Skeletal muscle tissue (tissue), 4 donors: ENCODE measurements around the gene ICA1L. TPM values are rescaled to one million over a fixed set of nuclear protein-coding genes. Genes with fewer than 3 reads are reported as not detected.
A peak's percentile ranks its signal among the peaks of the same experiment; 100 is the strongest.
"Not testable (repeated sequence)": the region's sequence is repeated elsewhere in the genome, so short reads cannot be mapped to it uniquely, and the experiment has no call there.

Experiments
- H3K27ac ChIP-seq: one replicate; pipeline ENCODE4 v1.7.0; 2013; ENCODE audit warnings: mild to moderate bottlenecking, low read depth, low read length, inconsistent platforms
- H3K27me3 ChIP-seq, 3 donors: one replicate each; pipeline ENCODE4 v1.7.0; 2013; ENCODE audit warnings: low read length in 3 of 3; ENCODE audit not compliant: control insufficient read depth in 3 of 3, insufficient read depth in 3 of 3
- H3K36me3 ChIP-seq, 3 donors: one replicate each; pipeline ENCODE4 v1.7.0; 2013; ENCODE audit warnings: low read length in 3 of 3; ENCODE audit not compliant: control insufficient read depth in 3 of 3, insufficient read depth in 3 of 3
- H3K4me1 ChIP-seq, 3 donors: one replicate each; pipeline ENCODE4 v1.7.0; 2013; ENCODE audit warnings: low read length in 3 of 3, mild to moderate bottlenecking in 3 of 3; ENCODE audit not compliant: control insufficient read depth in 3 of 3, insufficient read depth in 3 of 3
- H3K4me3 ChIP-seq, 3 donors: one replicate each; pipeline ENCODE4 v1.7.0; 2013; ENCODE audit warnings: low read length in 3 of 3
- H3K9ac ChIP-seq, 3 donors: one replicate each; pipeline ENCODE4 v1.7.0; 2013; ENCODE audit warnings: low read length in 3 of 3, mild to moderate bottlenecking in 3 of 3, moderate library complexity in 2 of 3, low read depth in 1 of 3
- H3K9me3 ChIP-seq, 3 donors: one replicate each; pipeline ENCODE4 v1.7.0; 2013; ENCODE audit warnings: low read length in 3 of 3; ENCODE audit not compliant: control insufficient read depth in 3 of 3
- total RNA-seq: library from RNA; depleted of rRNA; stranded (reverse); fragments of >200 nt; gene quantifications from one replicate; pipeline ENCODE4 v1.2.3, GENCODE V29; 2014
- donor health status: Osteomylitis.

Gene ICA1L
- total RNA-seq, 1 donor from 2014 or later, result 9.9 TPM

- Histone ChIP-seq H3K27me3 (no peaks in the 10 kb centered on the region), H3K27ac (no peak overlapping the region), H3K9ac (no peak overlapping the region), H3K4me3 (no peak overlapping the region), H3K9me3 (no peaks in the 10 kb centered on the region), H3K36me3 (peaks cover 0 to 2% (median 0%) of the 10 kb centered on the region in 3 donors), H3K4me1 (peaks cover 7 to 15% (median 9%) of the 10 kb centered on the region in 3 donors)
These were observed 36.6 kb upstream of the ICA1L start for GRCh38 chr2:202908186-202908585.

GRCh38 chr2:202905507-202905906 is 33.9 kb upstream of the ICA1L start:
- H3K9me3 ChIP-seq, H3K4me3 ChIP-seq, H3K27me3 ChIP-seq, H3K9ac ChIP-seq, H3K27ac ChIP-seq, H3K4me1 ChIP-seq, H3K36me3 ChIP-seq: not testable (repeated sequence)

- H3K36me3 ChIP-seq, result peaks cover 9 to 32% (median 31%) of the 10 kb centered on the region in 3 donors
These were observed 13.6 kb upstream of the ICA1L start for GRCh38 chr2:202885190-202885589.

GRCh38 chr2:202883987-202884675 is 12.6 kb upstream of the ICA1L start:
- Histone ChIP-seq H3K27ac (no peak overlapping the region), H3K9me3 (no peaks in the 10 kb centered on the region), H3K9ac (no peak overlapping the region), H3K4me1 (peaks cover 4 to 6% (median 6%) of the 10 kb centered on the region in 3 donors), H3K27me3 (no peaks in the 10 kb centered on the region), H3K36me3 (peaks cover 5 to 25% (median 23%) of the 10 kb centered on the region in 3 donors), H3K4me3 (no peak overlapping the region)

More at GRCh38 chr2:202885190-202885589, 13.6 kb upstream of the ICA1L start:
- Histone ChIP-seq H3K4me1 (peaks cover 4 to 6% (median 6%) of the 10 kb centered on the region in 3 donors), H3K27ac (peak overlapping the region; percentile 76), H3K9me3 (no peaks in the 10 kb centered on the region), H3K9ac (peak overlapping the region; percentile 13 to 63 (median 23)), H3K27me3 (no peaks in the 10 kb centered on the region), H3K4me3 (peak overlapping the region in 1 of 3 donors; percentile 2)

- H3K9me3 ChIP-seq, result no peaks in the 10 kb centered on the region
- peaks cover 4 to 6% (median 6%) of the 10 kb centered on the region in 3 donors for H3K4me1 ChIP-seq
- H3K27ac ChIP-seq, result no peak overlapping the region
- H3K9ac ChIP-seq, result no peak overlapping the region
- peaks cover 5 to 25% (median 23%) of the 10 kb centered on the region in 3 donors for H3K36me3 ChIP-seq
- H3K4me3 ChIP-seq, result no peak overlapping the region
- no peaks in the 10 kb centered on the region for H3K27me3 ChIP-seq
These were observed 10.0 kb upstream of the ICA1L start for GRCh38 chr2:202881570-202881969.

- peaks cover 0 to 12% (median 6%) of the 10 kb centered on the region in 3 donors for H3K36me3 ChIP-seq
- no peaks in the 10 kb centered on the region for H3K4me1 ChIP-seq
- H3K27ac ChIP-seq, result no peak overlapping the region
- H3K9ac ChIP-seq, result no peak overlapping the region
- no peak overlapping the region for H3K4me3 ChIP-seq
- no peaks in the 10 kb centered on the region for H3K27me3 ChIP-seq
- H3K9me3 ChIP-seq, result no peaks in the 10 kb centered on the region
These were observed 6.1 kb upstream of the ICA1L start for GRCh38 chr2:202877699-202878098.

GRCh38 chr2:202870431-202871299 is 901 bp downstream of the ICA1L start:
- H3K4me1 ChIP-seq, result peaks cover 4 to 7% (median 6%) of the 10 kb centered on the region in 3 donors

GRCh38 chr2:202861987-202862386 is 9.6 kb downstream of the ICA1L start:
- H3K27me3 ChIP-seq, result no peaks in the 10 kb centered on the region

More at GRCh38 chr2:202870431-202871299, 901 bp downstream of the ICA1L start:
- peak overlapping the region; percentile 73 to 86 (median 82) for H3K9ac ChIP-seq
- H3K36me3 ChIP-seq, result no peaks in the 10 kb centered on the region
- peak overlapping the region; percentile 81 for H3K27ac ChIP-seq
- no peaks in the 10 kb centered on the region for H3K27me3 ChIP-seq
- peak overlapping the region; percentile 79 to 89 (median 86) for H3K4me3 ChIP-seq
- H3K9me3 ChIP-seq, result no peaks in the 10 kb centered on the region

GRCh38 chr2:202858601-202859000 is 13.0 kb downstream of the ICA1L start:
- no peaks in the 10 kb centered on the region for H3K9me3 ChIP-seq
- no peaks in the 10 kb centered on the region for H3K27me3 ChIP-seq
- H3K27ac ChIP-seq, result no peak overlapping the region
- no peaks in the 10 kb centered on the region for H3K36me3 ChIP-seq
- no peaks in the 10 kb centered on the region for H3K4me1 ChIP-seq
- H3K9ac ChIP-seq, result no peak overlapping the region
- H3K4me3 ChIP-seq, result no peak overlapping the region

More at GRCh38 chr2:202861987-202862386, 9.6 kb downstream of the ICA1L start:
- H3K36me3 ChIP-seq, result no peaks in the 10 kb centered on the region
- H3K4me1 ChIP-seq, result no peaks in the 10 kb centered on the region
- no peak overlapping the region for H3K27ac ChIP-seq
- H3K4me3 ChIP-seq, result no peak overlapping the region
- no peaks in the 10 kb centered on the region for H3K9me3 ChIP-seq
- no peak overlapping the region for H3K9ac ChIP-seq

- not testable (repeated sequence) for H3K4me1 ChIP-seq, H3K27ac ChIP-seq, H3K9me3 ChIP-seq
These were observed 22.2 kb downstream of the ICA1L start for GRCh38 chr2:202849343-202849742.

More at GRCh38 chr2:202849343-202849742, 22.2 kb downstream of the ICA1L start:
- H3K9ac ChIP-seq, H3K4me3 ChIP-seq, H3K36me3 ChIP-seq, H3K27me3 ChIP-seq: not testable (repeated sequence)
